ENCODE measurements around the gene PDE7B. TPM values are rescaled to one million over a fixed set of nuclear protein-coding genes. Genes with fewer than 3 reads are reported as not detected.

The PDE7B gene
- polyA plus RNA-seq, 1 donor = 1.3 TPM

DNA sequence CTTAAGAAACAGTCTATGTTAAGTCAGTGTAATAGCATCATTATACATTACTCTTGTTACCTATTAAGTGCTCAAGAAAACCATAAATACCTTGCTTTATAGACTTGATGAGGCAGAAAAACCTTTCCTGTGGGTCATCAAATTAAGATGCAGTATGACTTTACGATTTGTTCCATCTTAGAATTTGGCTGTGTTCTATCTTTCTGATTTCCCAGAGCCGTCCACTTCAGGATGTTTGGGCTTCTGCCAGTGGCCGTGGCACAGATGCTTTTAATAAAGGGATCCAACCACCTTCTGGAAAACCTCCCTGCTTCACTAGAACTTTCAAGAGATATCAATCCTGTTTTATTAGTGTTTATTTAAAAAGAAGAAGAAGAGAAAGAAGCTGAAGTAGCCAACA lies 71.2 kb downstream of the PDE7B start:
- no peaks in the 10 kb centered on the region for H3K9me3 ChIP-seq (ENCODE audit: control insufficient read depth, low read depth, low read length)
- no peaks in the 10 kb centered on the region for H3K36me3 ChIP-seq (ENCODE audit: control insufficient read depth, insufficient read depth, low read length)
- no peaks in the 10 kb centered on the region for H3K4me1 ChIP-seq (ENCODE audit: control insufficient read depth, insufficient read depth, low read length)
- peaks cover 2% of the 10 kb centered on the region for H3K27me3 ChIP-seq (ENCODE audit: control insufficient read depth, insufficient read depth, low read length)
- no peak overlapping the region for H3K27ac ChIP-seq (ENCODE audit: low read length)
- H3K4me3 ChIP-seq (ENCODE audit: low read length) = no peak overlapping the region
- DNase-seq = no peak
- WGBS (ENCODE audit: insufficient coverage, low lambda C conversion rate) = 77% methylated on average over 2 of the region's 3 CpGs

DNA sequence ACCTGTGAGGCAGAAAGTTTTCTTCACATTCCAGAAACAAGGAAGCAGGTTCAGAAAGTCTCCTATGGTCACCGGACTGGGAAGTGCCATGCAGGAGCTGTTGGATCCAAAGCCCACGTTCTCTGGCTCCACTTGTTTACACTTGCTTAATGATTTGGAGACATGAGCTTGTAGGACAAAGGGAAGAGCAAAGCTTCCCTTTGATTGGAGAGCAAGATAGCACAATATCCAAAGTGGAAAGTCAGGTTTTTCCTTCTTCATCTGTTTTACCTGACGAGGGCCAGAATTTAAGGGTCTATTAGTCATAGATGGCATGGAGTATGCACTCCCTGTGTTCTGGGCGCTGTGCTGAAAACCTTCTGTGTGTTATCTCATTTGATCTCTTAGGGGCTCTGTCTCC lies 81.2 kb downstream of the PDE7B start:
- WGBS (ENCODE audit: insufficient coverage, low lambda C conversion rate) = no CpG with 5 or more reads among the region's 4 CpGs
- no peak for DNase-seq
- H3K27me3 ChIP-seq (ENCODE audit: control insufficient read depth, insufficient read depth, low read length) = no peaks in the 10 kb centered on the region
- H3K27ac ChIP-seq (ENCODE audit: low read length) = no peak overlapping the region
- no peaks in the 10 kb centered on the region for H3K36me3 ChIP-seq (ENCODE audit: control insufficient read depth, insufficient read depth, low read length)
- H3K4me1 ChIP-seq (ENCODE audit: control insufficient read depth, insufficient read depth, low read length) = no peaks in the 10 kb centered on the region
- H3K9me3 ChIP-seq (ENCODE audit: control insufficient read depth, low read depth, low read length) = no peaks in the 10 kb centered on the region
- H3K4me3 ChIP-seq (ENCODE audit: low read length) = no peak overlapping the region

DNA sequence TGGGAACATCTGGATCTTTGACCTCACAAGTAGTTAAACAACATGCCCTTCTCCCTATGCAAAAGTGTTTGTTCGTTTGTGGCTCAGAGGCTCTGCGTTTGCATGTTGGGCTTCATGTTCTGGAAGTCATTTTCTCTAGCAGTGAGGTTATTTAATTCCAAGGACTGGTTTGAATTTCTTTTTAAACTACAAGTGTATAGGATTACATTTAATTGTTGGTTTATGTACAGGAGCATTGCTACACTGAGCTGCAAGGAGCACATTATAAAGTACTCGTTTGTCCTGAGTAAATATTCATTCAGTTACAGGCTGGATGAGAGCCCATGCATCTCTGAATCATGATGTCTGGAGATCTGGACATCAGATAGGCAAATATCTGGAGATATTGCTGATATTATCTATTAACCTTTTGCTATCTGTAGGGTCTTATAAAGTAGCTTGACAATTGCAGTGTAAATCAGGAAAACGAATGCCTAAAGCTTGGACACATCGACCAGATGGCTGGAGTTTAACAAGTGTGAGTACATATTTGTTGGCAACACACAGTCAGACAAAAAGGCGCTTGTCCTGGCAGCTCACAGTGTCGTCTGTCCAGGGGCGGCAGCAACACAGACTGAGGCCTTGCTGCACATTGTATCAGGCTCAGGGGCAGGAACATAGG lies 84.6 kb downstream of the PDE7B start:
- no peaks in the 10 kb centered on the region for H3K4me1 ChIP-seq (ENCODE audit: control insufficient read depth, insufficient read depth, low read length)
- no CpG with 5 or more reads among the region's 8 CpGs for WGBS (ENCODE audit: insufficient coverage, low lambda C conversion rate)
- no peak overlapping the region for H3K27ac ChIP-seq (ENCODE audit: low read length)
- DNase-seq = no peak
- no peak overlapping the region for H3K4me3 ChIP-seq (ENCODE audit: low read length)
- no peaks in the 10 kb centered on the region for H3K27me3 ChIP-seq (ENCODE audit: control insufficient read depth, insufficient read depth, low read length)
- no peaks in the 10 kb centered on the region for H3K9me3 ChIP-seq (ENCODE audit: control insufficient read depth, low read depth, low read length)
- H3K36me3 ChIP-seq (ENCODE audit: control insufficient read depth, insufficient read depth, low read length) = no peaks in the 10 kb centered on the region

DNA sequence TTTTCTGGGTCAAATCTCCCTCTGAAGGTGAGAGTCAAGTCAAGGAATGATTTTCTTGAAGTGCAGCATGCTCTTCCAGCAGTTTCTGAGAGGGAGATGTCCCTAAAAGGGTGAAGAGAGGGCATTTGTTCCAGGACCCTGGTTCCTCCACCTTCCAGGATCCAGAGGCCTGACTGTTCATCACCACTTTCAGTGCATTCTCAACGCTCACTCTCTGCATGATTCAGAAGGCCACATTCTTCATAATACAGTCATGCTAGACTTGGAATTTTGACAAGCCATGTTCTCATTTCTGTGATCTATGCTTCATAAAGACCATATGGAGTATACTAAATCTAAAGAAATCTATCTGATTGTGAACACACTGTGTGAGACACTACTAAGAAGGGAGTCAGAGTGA lies 85.1 kb downstream of the PDE7B start:
- Histone ChIP-seq H3K4me1 (ENCODE audit: control insufficient read depth, insufficient read depth, low read length) (no peaks in the 10 kb centered on the region), H3K9me3 (ENCODE audit: control insufficient read depth, low read depth, low read length) (no peaks in the 10 kb centered on the region), H3K36me3 (ENCODE audit: control insufficient read depth, insufficient read depth, low read length) (no peaks in the 10 kb centered on the region), H3K27ac (ENCODE audit: low read length) (no peak overlapping the region), H3K4me3 (ENCODE audit: low read length) (no peak overlapping the region), H3K27me3 (ENCODE audit: control insufficient read depth, insufficient read depth, low read length) (no peaks in the 10 kb centered on the region)
- 100% methylated on average over 1 of the region's 1 CpG for whole genome bisulfite sequencing (ENCODE audit: insufficient coverage, low lambda C conversion rate)
- DNase-seq = no peak

DNA sequence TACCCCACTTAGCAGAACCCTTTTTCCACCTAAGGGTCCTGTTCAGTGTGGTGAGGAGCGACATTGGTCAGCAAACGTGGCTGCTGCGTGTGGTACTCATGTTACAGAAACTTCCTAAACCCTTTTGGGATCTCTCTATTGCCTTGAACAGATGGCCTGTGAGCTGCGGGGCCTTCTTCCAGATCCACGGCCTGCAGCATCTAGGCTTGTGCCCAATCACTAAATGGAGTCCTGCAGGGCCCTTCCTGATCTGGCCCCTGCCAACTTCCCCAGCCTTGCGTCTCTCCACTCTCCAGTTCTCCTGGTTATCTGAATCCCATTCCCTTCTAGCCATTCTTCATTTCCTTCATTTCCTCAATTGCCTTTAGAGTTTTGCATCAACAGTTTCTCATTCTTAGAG lies 85.6 kb downstream of the PDE7B start:
- H3K4me1 ChIP-seq (ENCODE audit: control insufficient read depth, insufficient read depth, low read length) = no peaks in the 10 kb centered on the region
- H3K27me3 ChIP-seq (ENCODE audit: control insufficient read depth, insufficient read depth, low read length) = no peaks in the 10 kb centered on the region
- WGBS (ENCODE audit: insufficient coverage, low lambda C conversion rate) = no CpG with 5 or more reads among the region's 6 CpGs
- no peak overlapping the region for H3K27ac ChIP-seq (ENCODE audit: low read length)
- H3K36me3 ChIP-seq (ENCODE audit: control insufficient read depth, insufficient read depth, low read length) = no peaks in the 10 kb centered on the region
- no peak for DNase-seq
- H3K9me3 ChIP-seq (ENCODE audit: control insufficient read depth, low read depth, low read length) = no peaks in the 10 kb centered on the region
- no peak overlapping the region for H3K4me3 ChIP-seq (ENCODE audit: low read length)

DNA sequence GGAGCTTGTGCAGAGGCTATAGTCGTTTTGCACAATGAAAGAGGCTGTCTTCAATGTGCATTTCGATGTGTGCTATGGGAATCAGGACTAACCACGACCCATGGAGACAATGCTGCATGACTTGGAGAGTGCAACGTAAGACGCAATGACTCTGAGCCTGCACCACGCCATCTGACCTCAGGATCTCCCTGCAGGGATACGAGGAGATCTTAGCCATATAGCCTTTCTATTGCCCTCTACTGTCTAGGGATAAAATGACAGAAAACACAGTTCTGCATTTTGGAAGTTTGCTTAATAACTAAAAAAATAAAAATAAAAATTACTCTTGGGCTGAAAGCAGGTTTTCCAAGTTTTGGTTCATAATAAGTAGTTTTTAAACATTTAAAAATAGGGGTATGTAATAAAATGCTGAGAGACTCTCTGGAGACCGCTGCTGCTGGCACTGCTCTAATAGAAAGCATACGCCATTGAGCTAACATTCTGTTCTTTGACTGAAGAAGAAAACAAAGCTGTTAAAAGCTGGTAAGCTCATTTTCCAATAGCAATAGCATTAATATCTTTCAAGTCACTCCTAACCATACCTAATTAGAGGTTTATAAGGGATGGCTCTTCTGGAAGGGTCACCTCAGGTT lies 87.2 kb downstream of the PDE7B start:
- H3K27me3 ChIP-seq (ENCODE audit: control insufficient read depth, insufficient read depth, low read length) = no peaks in the 10 kb centered on the region
- DNase-seq = no peak
- H3K4me3 ChIP-seq (ENCODE audit: low read length) = no peak overlapping the region
- H3K4me1 ChIP-seq (ENCODE audit: control insufficient read depth, insufficient read depth, low read length) = no peaks in the 10 kb centered on the region
- H3K27ac ChIP-seq (ENCODE audit: low read length) = no peak overlapping the region
- no peaks in the 10 kb centered on the region for H3K9me3 ChIP-seq (ENCODE audit: control insufficient read depth, low read depth, low read length)
- no peaks in the 10 kb centered on the region for H3K36me3 ChIP-seq (ENCODE audit: control insufficient read depth, insufficient read depth, low read length)
- WGBS (ENCODE audit: insufficient coverage, low lambda C conversion rate) = 67% methylated on average over 3 of the region's 9 CpGs

DNA sequence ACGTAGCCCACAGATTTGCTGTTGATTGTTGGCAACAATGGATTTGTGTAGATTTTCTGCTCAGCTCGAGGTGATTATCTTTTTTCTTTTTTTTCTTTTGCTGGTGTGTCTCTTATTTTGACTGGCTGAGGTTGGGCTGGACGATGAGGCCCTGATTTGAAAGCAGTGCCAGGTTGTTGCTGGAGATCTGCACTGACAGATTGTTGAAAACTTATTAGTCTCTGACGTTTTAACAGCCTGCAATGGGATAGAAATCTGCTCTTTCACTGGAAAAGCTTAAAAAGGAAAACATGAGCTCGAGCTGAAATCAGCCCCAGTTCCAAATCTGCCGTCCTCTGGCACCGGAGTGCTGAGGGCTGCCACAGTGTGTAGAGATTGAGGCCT lies 87.7 kb downstream of the PDE7B start:
- 60% methylated on average over 1 of the region's 7 CpGs for WGBS (ENCODE audit: insufficient coverage, low lambda C conversion rate)
- no peak overlapping the region for H3K27ac ChIP-seq (ENCODE audit: low read length)
- no peaks in the 10 kb centered on the region for H3K36me3 ChIP-seq (ENCODE audit: control insufficient read depth, insufficient read depth, low read length)
- no peak for DNase-seq
- H3K9me3 ChIP-seq (ENCODE audit: control insufficient read depth, low read depth, low read length) = no peaks in the 10 kb centered on the region
- H3K27me3 ChIP-seq (ENCODE audit: control insufficient read depth, insufficient read depth, low read length) = no peaks in the 10 kb centered on the region
- no peaks in the 10 kb centered on the region for H3K4me1 ChIP-seq (ENCODE audit: control insufficient read depth, insufficient read depth, low read length)
- H3K4me3 ChIP-seq (ENCODE audit: low read length) = no peak overlapping the region

DNA sequence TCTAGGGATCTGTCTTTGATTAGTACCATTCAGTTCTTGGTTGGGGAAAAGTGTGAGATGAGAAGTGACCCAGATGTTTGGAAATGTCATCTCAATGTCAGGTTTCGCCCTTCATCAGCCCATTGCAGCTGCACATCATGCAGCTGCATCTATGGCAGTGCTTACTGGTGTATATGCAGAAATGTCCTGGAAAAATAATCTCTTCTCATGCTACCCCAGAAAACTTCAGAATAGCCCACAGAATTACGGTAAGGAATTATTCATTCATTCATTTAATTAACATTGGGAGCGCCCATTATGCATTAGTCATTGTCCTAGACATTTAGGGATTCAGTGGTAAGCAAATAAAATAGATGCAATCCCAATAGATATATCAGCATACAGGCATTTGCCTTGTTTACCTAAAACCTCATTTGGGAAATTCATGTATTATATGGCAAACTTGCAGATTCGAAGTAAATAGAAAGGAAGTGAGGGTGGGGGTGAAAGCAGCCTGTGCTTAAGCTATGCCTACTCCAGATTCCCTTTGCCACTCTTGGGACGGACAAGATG lies 89.2 kb downstream of the PDE7B start:
- H3K27me3 ChIP-seq (ENCODE audit: control insufficient read depth, insufficient read depth, low read length) = no peaks in the 10 kb centered on the region
- WGBS (ENCODE audit: insufficient coverage, low lambda C conversion rate) = no CpG with 5 or more reads among the region's 5 CpGs
- no peaks in the 10 kb centered on the region for H3K4me1 ChIP-seq (ENCODE audit: control insufficient read depth, insufficient read depth, low read length)
- H3K9me3 ChIP-seq (ENCODE audit: control insufficient read depth, low read depth, low read length) = no peaks in the 10 kb centered on the region
- H3K36me3 ChIP-seq (ENCODE audit: control insufficient read depth, insufficient read depth, low read length) = no peaks in the 10 kb centered on the region
- no peak for DNase-seq
- H3K4me3 ChIP-seq (ENCODE audit: low read length) = no peak overlapping the region
- H3K27ac ChIP-seq (ENCODE audit: low read length) = no peak overlapping the region

DNA sequence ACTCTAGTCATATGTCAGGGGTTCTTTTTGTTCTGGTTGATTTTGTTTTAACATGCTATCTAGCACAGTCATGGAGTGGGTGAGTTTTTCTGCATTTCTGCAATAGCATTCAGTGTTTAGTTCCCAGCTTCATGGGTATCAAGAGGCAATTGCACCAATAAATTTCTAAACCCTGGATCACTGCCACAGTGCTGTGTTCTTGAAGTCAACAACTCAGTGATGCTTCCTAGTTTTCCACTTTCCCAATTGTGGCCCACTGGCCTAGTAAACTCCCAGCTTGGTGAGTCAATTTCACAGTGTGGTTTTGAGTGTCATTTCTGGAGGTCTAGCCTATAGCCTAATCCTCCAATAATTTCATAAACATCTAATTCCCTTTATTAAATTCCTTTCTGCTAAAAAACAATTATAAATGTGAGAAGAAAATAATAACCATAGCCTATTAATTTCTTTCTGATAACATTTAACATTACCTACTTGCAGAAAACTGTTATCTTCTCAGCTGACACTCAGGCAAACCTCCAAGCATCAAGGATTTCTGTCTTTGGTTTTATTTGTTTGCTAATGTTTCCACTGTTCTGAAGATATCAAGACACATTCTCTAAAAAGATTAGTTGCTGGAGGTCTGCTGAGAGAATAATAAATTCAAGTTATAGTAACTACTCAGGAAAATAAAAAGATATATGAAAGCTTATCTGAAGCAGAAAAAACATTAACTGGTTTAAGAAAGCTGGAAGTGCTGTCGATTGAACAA lies 89.9 kb downstream of the PDE7B start:
- Histone ChIP-seq H3K9me3 (ENCODE audit: control insufficient read depth, low read depth, low read length) (no peaks in the 10 kb centered on the region), H3K27me3 (ENCODE audit: control insufficient read depth, insufficient read depth, low read length) (no peaks in the 10 kb centered on the region)
- WGBS (ENCODE audit: insufficient coverage, low lambda C conversion rate) = no CpG with 5 or more reads among the region's 1 CpG

DNA sequence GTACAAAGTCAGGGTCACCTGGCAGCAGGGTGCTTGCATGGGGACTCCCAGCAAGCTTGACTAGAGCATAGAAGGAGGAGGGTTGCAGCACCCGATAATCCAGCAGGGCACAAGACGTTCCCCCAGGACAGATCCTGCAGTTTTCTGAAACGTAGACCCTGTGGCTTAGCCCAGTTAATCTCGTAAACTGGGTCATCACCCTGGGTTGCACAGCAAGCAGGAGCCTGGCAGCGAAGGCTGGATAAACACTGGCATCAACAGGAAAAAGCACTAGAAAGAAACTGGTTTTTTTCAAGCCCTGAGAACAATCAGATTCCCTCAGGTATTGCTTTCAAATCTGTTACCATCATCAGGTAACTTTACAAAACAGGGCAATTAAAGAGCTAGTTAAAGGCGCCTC lies 92.6 kb downstream of the PDE7B start:
- WGBS (ENCODE audit: insufficient coverage, low lambda C conversion rate) = 93% methylated on average over 2 of the region's 6 CpGs
- H3K36me3 ChIP-seq (ENCODE audit: control insufficient read depth, insufficient read depth, low read length) = no peaks in the 10 kb centered on the region

More for the DNA sequence above, 89.9 kb downstream of the PDE7B start:
- DNase-seq = no peak
- no peak overlapping the region for H3K27ac ChIP-seq (ENCODE audit: low read length)
- H3K4me3 ChIP-seq (ENCODE audit: low read length) = no peak overlapping the region
- H3K36me3 ChIP-seq (ENCODE audit: control insufficient read depth, insufficient read depth, low read length) = no peaks in the 10 kb centered on the region
- H3K4me1 ChIP-seq (ENCODE audit: control insufficient read depth, insufficient read depth, low read length) = no peaks in the 10 kb centered on the region

More for the DNA sequence above, 92.6 kb downstream of the PDE7B start:
- Histone ChIP-seq H3K4me3 (ENCODE audit: low read length) (no peak overlapping the region), H3K9me3 (ENCODE audit: control insufficient read depth, low read depth, low read length) (no peaks in the 10 kb centered on the region), H3K27ac (ENCODE audit: low read length) (no peak overlapping the region), H3K27me3 (ENCODE audit: control insufficient read depth, insufficient read depth, low read length) (no peaks in the 10 kb centered on the region), H3K4me1 (ENCODE audit: control insufficient read depth, insufficient read depth, low read length) (no peaks in the 10 kb centered on the region)
- no peak for DNase-seq
